GM15510 (cell line): Measurements from ENCODE around the gene IPO9.

ENCODE experiments used
- POLR2A ChIP-seq: IDR thresholded peaks from 3 replicates; pipeline ENCODE4 v1.6.1; 2011; ENCODE audit warnings: borderline replicate concordance; ENCODE audit not compliant: insufficient read length; ENCODE audit errors: extremely low read depth

The IPO9 gene

DNA sequence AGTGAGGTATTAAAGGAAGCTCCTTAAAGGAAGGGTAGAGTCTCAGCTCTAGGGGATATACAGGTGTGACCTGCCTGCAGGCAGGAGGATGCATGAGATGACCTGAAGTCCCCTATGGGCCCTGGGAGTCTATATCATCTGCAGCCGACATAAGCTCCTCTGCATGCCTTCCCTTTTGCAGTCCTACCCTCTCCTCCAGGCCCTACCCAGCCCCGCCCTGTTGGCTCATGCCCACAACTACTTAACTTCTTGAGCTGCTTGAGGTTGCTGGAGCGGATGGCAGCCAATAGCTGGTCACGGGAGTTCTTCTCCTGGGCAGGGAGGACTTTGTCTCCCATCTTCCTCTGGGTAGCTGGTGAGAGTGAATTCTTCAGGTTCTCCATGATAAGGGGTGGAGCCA, 70.0 kb downstream of the IPO9 start:
- no peak for TF ChIP-seq POLR2A

DNA sequence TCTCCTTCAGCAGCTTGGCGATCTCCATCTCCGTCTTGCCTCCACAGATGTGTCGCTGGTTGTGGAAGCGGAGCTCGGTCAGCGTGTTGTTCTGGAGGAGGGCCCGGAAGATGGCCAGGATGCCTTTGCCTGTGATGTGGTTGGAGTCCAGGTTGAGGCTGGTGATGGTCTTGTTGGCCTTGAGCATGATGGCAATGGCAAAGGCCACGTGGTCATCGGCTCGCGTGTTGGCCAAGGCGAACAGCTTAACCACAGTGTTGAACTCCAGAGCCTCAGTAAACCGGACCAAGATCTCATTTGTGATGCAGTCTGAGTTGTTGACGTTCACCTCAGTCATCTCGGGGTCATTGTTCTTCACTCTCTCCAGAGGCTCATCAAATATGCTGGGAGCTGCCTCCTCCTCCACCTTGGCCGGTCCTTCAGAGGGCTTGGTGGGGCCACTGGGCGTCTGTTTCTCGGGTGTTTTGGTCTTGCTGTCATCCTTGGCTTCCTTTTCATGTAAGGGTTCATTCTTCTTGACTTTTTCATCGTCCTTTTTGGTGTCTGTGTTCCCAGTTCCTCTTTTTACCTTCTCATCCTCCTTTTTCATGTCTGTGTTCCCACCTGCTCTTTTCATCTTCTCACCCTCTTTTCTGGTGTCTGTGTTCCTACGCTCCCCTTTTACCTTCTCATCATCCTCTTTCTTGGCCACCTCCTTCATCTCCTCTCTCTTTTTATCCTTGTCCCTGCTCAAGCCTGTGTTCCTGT, 70.9 kb downstream of the IPO9 start:
- no peak for TF ChIP-seq POLR2A

DNA sequence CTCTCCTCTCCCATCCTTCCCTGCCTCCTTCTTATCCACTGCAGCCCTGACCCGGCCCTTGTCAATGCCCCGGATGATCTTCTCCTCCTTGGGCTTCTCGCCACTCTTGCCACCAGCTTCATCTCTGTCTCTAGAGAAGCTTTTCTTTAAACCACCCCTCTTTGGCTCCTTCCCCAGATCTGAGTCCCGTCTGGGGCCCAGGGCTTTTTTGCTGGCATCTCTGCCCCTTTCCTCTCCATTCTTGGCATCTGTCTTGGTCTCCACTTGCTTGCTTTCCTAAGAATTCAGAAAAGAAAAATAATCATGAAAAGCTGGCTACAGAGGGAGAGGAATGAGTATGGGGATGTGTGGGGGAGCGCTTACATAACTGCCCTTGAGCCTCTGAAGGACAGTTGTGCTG, 71.5 kb downstream of the IPO9 start:
- no peak for TF ChIP-seq POLR2A

DNA sequence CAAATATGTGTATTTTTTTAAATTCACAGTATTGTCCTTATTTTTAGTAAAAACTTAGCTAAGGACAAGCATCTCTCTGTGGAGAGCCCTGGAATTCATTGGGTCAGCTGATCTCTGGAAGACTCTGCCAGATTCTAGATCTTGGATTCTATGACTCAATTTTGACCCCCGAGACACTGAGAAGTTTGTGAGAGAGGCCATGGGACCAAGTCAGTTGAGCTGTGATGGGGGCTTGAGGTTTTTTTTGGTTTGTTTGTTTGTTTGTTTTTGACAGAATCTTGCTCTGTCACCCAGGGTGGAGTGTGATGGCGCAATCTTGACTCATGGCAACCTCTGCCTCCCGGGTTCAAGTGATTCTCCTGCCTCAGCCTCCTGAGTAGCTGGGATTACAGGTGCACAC, 73.2 kb downstream of the IPO9 start:
- TF ChIP-seq POLR2A, result no peak

DNA sequence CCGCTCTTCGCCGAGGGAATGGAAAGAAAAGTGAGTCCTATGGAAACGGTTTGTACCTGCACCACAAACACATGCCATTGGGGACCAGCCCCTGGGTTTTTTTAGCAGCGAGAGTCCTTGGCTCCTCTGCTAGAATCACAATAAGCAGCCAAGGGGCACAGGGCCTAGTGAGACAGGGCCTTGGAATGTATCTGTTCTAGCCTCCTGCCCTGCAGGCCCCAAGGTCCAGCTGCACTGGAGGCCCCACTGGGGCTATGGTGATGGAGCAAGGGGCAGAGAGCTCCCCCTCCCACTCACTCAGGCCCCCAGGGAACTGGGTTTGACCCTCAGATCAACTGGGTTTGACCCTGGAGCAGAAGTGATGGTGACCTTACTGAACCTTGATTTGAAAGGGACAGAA, 74.2 kb downstream of the IPO9 start:
- no peak for TF ChIP-seq POLR2A

DNA sequence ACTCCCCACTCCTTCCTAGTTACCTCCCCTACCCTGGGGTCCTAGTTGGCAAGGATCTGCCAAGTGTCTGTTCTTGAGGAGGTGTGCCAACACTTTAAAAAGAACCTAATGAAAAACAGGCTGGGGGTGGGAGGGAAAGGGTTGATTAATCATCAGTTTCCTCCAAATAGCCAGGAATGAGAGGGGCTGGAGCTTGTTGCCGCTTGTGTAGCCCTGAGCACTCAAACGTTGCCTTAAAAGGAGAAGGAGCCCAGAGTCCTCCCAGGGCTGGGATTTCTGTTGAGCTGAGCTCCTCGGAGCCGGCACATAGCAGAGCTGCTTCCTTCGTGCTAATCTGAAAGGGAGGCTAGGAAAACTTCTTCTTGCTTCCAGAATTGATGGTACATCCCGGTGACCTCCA, 75.6 kb downstream of the IPO9 start:
- TF ChIP-seq POLR2A, result no peak

DNA sequence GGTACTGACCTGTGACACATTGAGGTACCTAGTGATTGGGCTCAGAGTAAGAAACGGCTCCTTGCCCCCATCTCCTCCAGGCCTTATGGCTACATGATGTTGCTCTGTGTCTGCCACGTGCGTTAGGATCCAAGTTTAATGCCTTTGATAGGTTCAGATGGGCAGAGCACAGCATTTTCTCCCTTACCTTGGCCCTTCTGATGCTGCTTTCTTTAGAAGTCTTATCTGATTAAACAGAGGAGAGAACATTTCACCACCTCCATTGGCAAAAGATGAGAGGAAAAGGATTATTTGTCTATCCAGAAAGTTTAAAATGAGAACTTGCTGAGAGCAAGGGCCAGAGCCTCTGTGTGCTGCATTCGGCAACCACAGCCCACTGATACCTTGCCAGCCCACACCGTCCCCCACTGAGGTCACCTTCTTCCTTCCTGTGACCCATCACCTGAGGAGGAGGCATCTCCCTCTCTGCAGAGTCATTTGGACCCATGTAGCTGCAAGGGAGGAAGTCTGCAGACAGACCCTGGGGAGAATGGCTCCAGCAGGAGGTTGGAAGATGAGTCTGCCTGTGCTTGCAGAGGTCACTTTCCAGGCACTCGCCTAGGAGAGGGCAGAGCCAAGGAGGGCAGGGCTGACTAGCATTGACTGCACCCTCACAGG, 76.4 kb downstream of the IPO9 start:
- no peak for TF ChIP-seq POLR2A

DNA sequence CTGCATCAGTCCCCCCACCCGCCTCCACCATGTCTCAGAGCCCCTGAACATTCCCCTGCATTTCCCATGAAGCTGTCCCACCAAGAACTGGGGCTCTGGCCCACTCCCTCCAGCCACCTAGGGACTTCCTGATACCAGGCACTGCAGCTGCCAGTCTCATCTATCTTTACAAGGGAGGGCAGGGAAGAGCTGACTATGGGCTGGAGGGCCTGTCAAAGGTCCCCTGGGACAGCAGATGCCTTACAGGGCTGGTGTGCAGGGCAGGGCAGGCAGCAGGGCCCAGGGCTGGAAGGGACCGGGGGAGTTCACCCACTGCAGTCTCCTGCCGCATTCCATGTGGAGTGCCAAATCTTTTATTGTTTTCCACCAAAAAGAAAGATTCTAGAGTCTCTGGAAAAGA, 77.4 kb downstream of the IPO9 start:
- TF ChIP-seq POLR2A, result no peak

DNA sequence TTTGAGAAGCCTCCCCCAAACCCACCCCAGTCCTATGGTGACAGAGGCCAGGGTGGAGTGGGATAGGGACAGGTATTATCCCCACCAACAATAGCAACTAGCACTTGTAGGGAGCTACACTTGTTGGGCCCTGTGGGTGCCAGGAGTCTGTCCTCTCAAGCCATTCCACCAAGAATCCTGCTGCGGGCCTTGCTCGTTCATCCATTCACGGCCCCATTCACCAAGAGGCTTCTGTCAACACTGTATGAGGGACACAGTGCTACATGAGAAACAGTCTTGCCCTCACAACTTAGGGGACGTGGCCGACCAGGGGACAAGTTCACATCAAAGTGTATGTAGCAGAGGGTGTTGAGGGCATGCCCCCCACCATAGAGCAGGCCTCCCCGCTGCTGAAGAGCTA, 78.7 kb downstream of the IPO9 start:
- no peak for TF ChIP-seq POLR2A

DNA sequence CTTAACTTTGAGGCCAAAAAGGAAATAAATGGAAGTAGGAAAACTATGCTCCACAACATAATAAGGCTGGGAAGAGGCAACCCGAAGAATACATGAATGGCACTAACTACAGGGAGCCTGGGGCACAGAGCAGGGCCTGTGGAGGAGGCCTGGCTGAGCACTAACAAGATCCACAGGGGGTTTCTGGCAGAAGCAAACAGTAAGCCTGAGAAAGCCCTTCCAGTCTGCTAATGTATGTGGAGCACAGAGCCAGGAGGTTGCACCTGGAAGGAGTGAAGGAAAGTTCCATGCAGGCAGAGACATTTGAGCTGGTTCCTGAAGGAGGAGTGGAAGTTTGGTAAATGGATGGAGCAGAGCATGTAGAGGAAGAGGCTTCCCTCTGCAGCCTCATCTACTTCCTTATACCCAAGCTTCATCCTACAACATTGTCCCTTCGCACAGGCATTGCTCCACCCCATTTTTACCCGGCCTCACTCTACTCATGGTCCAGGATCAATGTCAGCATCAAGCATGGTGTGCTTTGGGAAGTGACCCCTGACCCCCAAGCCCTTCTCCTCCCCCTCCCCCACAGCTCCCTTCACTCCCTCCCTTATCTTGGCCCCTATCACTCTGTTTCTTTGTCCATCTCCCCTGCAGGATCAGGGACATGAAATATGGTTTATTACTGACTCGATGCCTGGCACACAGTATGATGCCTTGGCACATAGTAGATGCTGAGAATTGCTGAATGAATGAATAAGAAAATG, 83.0 kb downstream of the IPO9 start:
- no peak for TF ChIP-seq POLR2A

DNA sequence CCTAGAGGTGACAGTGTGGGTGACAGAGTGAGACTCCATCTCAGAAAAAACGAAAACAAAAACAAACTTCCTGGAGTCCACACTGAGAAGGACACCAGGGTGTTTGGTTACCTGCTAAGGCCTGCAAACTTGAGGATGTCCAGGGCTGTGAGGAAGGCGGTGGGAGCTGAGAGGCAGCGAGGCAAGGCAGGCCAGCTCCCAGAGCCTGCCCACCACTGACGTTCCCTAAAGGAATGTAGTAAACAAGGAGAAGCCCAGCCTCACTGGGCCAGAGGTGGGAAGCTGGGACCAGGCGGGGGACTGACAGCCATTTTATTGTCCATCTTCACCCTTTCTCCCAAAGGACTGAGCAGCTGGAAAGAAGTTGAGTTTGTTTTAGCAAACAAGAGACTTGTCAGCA, 83.9 kb downstream of the IPO9 start:
- TF ChIP-seq POLR2A, result no peak

DNA sequence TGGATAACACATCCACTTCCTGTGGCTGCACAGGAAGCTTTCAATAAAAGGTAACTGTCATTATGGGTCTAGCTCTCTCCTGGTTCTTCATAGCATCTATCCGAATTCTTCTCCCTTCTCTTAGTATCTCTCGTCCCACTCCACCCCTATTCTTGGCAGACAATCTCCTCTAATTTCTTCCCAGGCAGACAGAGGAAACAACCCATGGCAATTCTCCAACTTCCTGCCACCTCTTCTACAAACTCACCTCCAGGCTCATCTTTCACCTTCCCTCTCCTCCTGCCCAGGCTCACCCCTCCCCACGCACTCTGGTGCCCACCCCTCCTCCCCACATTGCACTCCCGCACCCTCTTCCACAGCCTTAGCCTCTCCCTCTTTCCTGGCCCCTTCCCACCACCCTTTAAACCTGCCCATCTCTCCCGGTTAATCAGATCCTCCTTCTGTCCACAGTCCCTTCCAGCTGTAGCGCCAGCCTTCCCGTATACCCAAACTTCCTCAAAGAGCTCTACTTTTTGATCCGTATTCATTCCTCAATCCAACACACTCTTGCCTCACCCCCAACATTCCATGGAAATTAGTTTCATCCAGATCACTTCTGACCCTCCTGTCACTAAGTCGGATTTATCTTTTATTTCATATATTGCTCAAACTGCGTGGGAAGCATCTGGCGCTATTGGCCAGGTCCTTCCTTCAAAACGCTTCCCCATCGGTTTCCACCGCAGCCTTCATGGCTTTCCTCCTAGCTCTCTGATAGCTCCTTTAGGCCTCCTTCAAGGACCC, 85.7 kb downstream of the IPO9 start:
- no peak for TF ChIP-seq POLR2A

DNA sequence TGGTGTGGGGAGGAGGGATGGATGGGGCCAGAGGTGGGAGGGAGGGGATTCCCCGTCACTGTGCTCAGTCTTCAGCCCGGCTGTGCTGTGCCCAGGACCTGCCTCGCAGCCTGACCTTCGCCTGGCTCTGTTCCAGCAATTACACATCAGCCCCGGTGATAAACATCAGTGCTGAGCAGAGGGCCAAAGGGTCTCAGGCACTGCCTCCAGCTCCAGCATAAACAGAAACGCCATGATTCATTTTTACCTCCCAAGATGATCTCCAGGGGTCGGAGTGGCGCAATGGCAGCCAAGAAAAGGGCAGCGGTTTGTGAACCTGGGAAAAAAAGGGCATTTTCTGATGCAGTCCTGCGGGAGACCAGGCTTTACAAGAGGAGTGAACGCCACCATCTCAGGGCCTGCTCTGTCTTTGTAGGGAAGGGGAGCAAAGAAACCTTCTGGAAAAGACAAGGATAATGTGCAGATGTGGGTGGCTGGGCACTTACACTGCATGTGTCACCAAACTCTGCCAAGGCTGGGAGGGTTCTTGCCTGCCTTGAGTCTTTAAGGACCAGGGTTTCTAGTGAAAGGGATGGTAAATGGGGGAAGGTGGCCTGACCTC, 87.8 kb downstream of the IPO9 start:
- no peak for TF ChIP-seq POLR2A

DNA sequence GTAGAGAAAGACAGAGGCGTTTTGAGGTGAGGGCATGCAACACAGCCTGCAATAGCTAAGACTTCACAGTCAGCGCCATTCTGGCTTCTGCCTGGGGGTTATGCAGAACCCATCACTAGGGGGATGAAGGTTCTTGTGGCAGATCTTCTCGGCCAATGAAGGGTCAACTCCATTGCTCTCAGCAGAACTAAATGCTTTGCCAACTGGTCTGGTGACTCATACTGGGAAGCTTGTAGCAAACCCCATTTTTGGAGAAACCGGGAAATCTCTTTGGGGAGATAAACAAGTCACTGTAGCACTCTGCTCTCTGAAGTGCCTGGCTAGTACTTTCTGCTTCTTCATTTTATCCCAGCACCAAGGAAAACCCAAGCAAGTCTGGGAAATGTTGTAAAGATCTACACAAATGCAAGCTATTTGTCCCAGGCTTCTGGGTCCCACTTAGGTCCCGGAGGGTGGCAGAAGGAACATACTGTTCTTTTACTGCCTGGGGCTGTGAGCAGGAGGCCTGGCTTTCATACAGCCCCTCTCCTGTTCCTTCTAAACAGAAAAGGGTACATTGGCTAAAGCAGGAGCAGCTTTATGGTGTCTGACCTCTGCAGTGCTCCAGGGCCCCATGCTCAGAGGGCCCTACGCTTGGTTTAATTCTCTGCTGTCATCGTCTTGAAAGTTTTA, 88.5 kb downstream of the IPO9 start:
- TF ChIP-seq POLR2A, result no peak
